NCI-H2196 (cell line): ENCODE data around the gene RAB35.

ENCODE experiments used
- DNase-seq: peaks from one replicate; lab custom pipeline; 2025; ENCODE audit not compliant: unreplicated experiment; lab: John Stamatoyannopoulos, UW

The RAB35 gene

GRCh38 chr12:120116441-120116791, at the start of gene RAB35:
Gene RAB35 (minus strand): TSS chr12:120116753. CDS start chr12:120116650, 103 bp downstream.
- DNase-seq = no peak

GRCh38 chr12:120164293-120164692, 47.7 kb upstream of the RAB35 start:
- DNase-seq = no peak

- DNase-seq = no peak
Observed at GRCh38 chr12:120162763-120163162, 46.2 kb upstream of the RAB35 start.

GRCh38 chr12:120161852-120162251, 45.3 kb upstream of the RAB35 start:
- DNase-seq = no peak

GRCh38 chr12:120159509-120160237, 43.1 kb upstream of the RAB35 start:
- DNase-seq = no peak

GRCh38 chr12:120158351-120158750, 41.8 kb upstream of the RAB35 start:
- no peak for DNase-seq

- DNase-seq = no peak
Observed at GRCh38 chr12:120157678-120158077, 41.1 kb upstream of the RAB35 start.

- no peak for DNase-seq
Observed at GRCh38 chr12:120156315-120157259, 40.0 kb upstream of the RAB35 start.

GRCh38 chr12:120155072-120155471, 38.5 kb upstream of the RAB35 start:
- DNase-seq = no peak

- no peak for DNase-seq
Observed at GRCh38 chr12:120150919-120151525, 34.5 kb upstream of the RAB35 start.

GRCh38 chr12:120148011-120148410, 31.5 kb upstream of the RAB35 start:
- DNase-seq = no peak

GRCh38 chr12:120145164-120145563, 28.6 kb upstream of the RAB35 start:
- DNase-seq = no peak

GRCh38 chr12:120144215-120144614, 27.7 kb upstream of the RAB35 start:
- no peak for DNase-seq

- DNase-seq = no peak
Observed at GRCh38 chr12:120142231-120142877, 25.8 kb upstream of the RAB35 start.

- no peak for DNase-seq
Observed at GRCh38 chr12:120141336-120141735, 24.8 kb upstream of the RAB35 start.

GRCh38 chr12:120140603-120141002, 24.1 kb upstream of the RAB35 start:
- DNase-seq = no peak

GRCh38 chr12:120139958-120140357, 23.4 kb upstream of the RAB35 start:
- DNase-seq = no peak

- DNase-seq = no peak
Observed at GRCh38 chr12:120138366-120138765, 21.8 kb upstream of the RAB35 start.

- DNase-seq = no peak
Observed at GRCh38 chr12:120137833-120138232, 21.3 kb upstream of the RAB35 start.

- DNase-seq = no peak
Observed at GRCh38 chr12:120136093-120136770, 19.7 kb upstream of the RAB35 start.
